ENCODE results near the gene GPR179.

GPR179 gene, protein sequence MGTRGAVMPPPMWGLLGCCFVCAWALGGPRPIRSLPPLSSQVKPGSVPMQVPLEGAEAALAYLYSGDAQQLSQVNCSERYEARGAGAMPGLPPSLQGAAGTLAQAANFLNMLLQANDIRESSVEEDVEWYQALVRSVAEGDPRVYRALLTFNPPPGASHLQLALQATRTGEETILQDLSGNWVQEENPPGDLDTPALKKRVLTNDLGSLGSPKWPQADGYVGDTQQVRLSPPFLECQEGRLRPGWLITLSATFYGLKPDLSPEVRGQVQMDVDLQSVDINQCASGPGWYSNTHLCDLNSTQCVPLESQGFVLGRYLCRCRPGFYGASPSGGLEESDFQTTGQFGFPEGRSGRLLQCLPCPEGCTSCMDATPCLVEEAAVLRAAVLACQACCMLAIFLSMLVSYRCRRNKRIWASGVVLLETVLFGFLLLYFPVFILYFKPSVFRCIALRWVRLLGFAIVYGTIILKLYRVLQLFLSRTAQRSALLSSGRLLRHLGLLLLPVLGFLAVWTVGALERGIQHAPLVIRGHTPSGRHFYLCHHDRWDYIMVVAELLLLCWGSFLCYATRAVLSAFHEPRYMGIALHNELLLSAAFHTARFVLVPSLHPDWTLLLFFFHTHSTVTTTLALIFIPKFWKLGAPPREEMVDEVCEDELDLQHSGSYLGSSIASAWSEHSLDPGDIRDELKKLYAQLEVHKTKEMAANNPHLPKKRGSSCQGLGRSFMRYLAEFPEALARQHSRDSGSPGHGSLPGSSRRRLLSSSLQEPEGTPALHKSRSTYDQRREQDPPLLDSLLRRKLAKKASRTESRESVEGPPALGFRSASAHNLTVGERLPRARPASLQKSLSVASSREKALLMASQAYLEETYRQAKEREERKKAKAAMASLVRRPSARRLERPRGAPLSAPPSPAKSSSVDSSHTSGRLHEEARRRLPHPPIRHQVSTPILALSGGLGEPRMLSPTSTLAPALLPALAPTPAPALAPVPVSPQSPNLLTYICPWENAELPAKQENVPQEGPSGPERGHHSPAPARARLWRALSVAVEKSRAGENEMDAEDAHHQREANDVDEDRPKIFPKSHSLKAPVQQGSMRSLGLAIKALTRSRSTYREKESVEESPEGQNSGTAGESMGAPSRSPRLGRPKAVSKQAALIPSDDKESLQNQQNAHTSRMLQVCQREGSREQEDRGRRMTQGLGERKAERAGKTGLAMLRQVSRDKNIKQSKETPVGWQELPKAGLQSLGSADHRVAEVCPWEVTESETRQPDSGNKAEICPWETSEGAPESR (N-terminal part only)

DNA sequence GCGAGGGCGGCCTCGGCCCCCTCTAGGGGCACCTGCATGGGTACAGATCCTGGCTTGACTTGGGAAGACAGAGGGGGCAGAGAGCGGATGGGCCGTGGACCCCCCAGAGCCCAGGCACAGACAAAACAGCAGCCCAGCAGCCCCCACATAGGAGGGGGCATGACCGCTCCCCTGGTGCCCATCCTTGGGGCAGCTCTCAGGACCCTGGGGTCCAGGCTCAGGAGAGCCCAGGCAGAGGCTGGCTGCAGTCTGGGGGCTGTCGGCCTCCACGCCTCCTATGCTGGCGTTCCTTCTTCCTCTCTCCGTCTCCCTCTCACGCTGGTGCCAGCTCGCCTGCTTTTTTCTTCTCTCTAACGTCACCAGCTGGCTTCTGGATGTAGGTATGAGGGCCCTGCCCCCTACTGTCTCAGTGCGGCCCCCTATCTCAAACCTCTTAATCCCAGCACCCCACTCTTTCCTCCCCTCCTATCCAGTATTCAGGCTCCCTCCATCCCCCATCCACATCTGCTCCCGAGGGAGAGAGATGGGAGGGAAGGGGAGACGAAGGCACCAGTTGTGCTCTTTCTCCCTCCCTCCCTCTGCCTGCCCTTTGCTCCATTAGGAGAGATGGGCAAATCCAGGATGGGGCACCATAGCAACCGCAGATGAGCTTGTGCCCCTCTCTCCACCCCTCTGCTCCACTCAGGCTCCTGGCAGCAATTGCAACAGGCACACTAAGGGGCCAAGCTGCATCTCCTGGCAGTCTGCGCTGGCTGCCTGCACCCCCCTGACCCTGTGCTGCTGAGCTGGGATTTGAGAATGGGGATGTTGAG, at the start of gene GPR179:
TSS of gene GPR179 (minus strand) at position 349 of the 812 bp plus-strand sequence. CDS start at position 182, 167 bp downstream.
- TF ChIP-seq, protein P1, sequence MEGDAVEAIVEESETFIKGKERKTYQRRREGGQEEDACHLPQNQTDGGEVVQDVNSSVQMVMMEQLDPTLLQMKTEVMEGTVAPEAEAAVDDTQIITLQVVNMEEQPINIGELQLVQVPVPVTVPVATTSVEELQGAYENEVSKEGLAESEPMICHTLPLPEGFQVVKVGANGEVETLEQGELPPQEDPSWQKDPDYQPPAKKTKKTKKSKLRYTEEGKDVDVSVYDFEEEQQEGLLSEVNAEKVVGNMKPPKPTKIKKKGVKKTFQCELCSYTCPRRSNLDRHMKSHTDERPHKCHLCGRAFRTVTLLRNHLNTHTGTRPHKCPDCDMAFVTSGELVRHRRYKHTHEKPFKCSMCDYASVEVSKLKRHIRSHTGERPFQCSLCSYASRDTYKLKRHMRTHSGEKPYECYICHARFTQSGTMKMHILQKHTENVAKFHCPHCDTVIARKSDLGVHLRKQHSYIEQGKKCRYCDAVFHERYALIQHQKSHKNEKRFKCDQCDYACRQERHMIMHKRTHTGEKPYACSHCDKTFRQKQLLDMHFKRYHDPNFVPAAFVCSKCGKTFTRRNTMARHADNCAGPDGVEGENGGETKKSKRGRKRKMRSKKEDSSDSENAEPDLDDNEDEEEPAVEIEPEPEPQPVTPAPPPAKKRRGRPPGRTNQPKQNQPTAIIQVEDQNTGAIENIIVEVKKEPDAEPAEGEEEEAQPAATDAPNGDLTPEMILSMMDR (IDR thresholded peaks at IDR 0.05; ENCODE audit: low read depth, low read length, missing control alignments): no peak
- Histone ChIP-seq H3K4me3 (ENCODE audit: low read depth, low read length) (no peak within 1 kb of the TSS), H3K27ac (no peak within 1 kb of the TSS), H3K27me3 (replicated peaks) (no peaks in the 10 kb centered on the region), H3K36me3 (replicated peaks) (no peaks in the 10 kb centered on the region)
- in situ Hi-C loops (cut with HindIII; ENCODE audit: low pct_ligation_motif_present, low sequenced_read_pairs): no loop called here
- no peak for DNase-seq

DNA sequence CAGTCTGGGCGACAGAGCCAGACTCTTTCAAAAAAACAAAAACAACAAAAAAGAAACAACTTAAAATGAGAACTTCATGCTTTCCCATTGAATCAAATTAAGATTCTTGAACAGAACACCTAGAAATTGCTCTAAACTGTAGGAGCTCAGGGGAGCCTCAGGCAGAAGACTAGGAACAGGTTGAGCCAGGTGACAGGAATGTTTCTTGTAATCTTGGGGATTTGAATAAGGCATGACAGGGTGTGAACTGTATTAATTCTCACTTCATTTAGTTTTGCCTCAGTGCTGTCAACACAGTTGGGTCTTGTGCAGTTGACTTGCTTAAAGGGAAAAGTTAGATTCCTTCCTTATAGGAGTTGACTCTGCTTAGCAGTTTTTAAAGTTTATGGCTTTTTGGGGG, 35.7 kb upstream of the GPR179 start:
- TF ChIP-seq, protein P1 (IDR thresholded peaks at IDR 0.05; ENCODE audit: low read depth, low read length, missing control alignments): no peak
- no peak for DNase-seq
- no peak overlapping the region for H3K4me3 ChIP-seq (ENCODE audit: low read depth, low read length)
- H3K27ac ChIP-seq: no peak overlapping the region
- H3K27me3 ChIP-seq (replicated peaks): no peaks in the 10 kb centered on the region
- peaks cover 13% of the 10 kb centered on the region for H3K36me3 ChIP-seq (replicated peaks)
- in situ Hi-C loops (cut with HindIII; ENCODE audit: low pct_ligation_motif_present, low sequenced_read_pairs): no loop called here

DNA sequence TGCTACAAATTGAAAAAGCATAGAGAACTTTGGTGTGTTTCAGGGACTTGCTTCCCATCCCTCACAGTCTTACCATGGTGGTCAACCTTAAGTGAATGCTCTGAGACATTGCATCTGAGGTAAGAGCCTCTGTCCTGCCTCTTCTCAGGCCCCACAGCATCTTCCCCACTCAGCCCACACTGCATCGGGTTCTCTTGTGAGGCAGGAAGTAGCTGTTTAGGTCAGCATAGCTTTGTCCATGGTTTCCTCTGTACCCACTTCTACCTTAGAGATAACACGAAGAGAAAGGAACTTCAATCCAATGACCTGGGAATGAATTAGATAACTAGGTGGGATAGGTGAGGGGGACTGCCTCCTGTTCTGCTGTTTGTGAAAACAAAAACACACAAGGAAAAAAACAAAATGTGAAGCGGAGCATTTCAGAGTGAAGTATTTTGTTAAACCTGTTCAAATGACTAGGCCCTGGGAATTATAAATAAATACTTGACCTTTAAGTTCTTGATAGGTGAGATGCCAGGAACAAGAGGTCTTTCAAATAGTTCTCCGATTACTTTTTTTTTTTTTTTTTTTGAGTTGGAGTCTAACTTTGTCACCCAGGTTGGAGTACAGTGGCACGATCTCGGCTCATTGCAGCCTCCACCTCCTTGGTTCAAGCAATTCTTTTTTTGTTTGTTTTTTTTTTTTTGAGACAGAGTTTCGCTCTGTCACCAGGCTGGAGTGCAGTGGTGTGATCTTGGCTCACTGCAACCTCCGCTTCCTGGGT, 25.5 kb upstream of the GPR179 start:
- H3K27ac ChIP-seq: no peak overlapping the region
- DNase-seq: no peak
- TF ChIP-seq, protein P1 (IDR thresholded peaks at IDR 0.05; ENCODE audit: low read depth, low read length, missing control alignments): no peak
- H3K4me3 ChIP-seq (ENCODE audit: low read depth, low read length): no peak overlapping the region
- in situ Hi-C loops (cut with HindIII; ENCODE audit: low pct_ligation_motif_present, low sequenced_read_pairs): no loop called here
- peaks cover 15% of the 10 kb centered on the region for H3K36me3 ChIP-seq (replicated peaks)
- H3K27me3 ChIP-seq (replicated peaks): no peaks in the 10 kb centered on the region

DNA sequence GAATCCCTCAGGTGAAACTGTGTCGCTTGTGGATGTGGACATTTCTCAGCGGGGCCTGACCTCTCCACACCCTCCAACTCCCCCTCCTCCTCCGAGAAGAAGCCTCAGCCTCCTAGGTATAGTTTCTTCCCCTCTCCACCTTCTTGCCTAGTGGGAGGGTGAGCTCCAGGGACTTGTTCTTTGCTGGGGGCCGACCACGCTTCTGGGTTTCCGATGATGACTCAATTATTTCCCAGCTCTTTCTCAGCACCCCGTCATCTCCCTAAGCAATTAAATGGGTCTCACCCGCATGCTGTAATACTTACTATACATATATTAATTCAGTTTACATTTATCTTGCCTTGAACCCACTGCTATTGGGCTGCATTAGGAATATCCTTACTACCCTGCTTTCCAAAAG, 21.0 kb upstream of the GPR179 start:
- Histone ChIP-seq H3K4me3 (ENCODE audit: low read depth, low read length) (no peak overlapping the region), H3K36me3 (replicated peaks) (peaks cover 10% of the 10 kb centered on the region), H3K27ac (no peak overlapping the region), H3K27me3 (replicated peaks) (no peaks in the 10 kb centered on the region)
- in situ Hi-C loops (cut with HindIII; ENCODE audit: low pct_ligation_motif_present, low sequenced_read_pairs): no loop called here
- TF ChIP-seq, protein P1 (IDR thresholded peaks at IDR 0.05; ENCODE audit: low read depth, low read length, missing control alignments): no peak
- no peak for DNase-seq
